HG03354 (cell line): ENCODE measurements around the gene WFIKKN2.
"Not testable (repeated sequence)": the region's sequence is repeated elsewhere in the genome, so short reads cannot be mapped to it uniquely, and the experiment has no call there.

Experiments used
- ATAC-seq: cut with Tn5 transposase; IDR thresholded peaks from one replicate; pipeline ENCODE4 v1.9.1; 2021; ENCODE audit warnings: mild to moderate bottlenecking; ENCODE audit not compliant: unreplicated experiment, poor library complexity, severe bottlenecking

The WFIKKN2 gene

DNA sequence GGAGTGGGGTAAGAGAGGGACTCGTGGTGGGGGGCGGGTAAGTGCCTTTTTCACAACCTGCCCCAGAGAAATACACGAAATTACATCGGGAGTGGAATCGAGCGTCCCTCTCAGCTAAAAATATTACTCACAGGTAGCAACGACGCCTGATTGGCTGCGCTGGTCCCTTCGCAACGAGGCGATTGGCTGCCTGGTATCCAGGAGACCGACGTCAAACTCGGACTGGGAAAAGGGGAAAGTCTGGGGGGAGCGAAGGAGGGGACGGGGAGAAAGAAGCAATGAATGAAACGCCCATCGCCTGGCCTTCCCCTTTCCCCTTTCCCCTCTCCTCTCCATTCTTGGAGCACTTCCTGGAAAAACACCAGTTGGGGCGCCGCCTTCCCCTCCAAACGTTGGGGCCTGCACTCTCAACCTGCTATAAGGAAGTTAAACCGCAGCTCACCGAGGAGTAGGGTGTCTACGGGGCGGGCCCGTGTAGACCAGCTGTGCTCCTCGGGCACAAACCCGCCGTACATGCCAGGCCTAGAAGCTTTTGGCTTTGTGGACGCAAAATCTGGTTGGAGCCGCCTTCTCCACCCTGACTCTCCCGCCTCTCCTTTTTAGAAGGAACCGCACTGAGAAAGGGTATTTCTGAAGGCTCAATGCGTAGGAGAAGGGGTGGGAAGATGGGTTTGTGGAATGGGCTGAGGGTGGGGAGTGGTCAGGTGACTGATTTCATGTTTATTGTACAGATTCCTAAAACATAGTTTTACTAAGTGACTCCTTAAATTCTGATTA is 32.2 kb downstream of the WFIKKN2 start:
- ATAC-seq: peak; percentile 39

DNA sequence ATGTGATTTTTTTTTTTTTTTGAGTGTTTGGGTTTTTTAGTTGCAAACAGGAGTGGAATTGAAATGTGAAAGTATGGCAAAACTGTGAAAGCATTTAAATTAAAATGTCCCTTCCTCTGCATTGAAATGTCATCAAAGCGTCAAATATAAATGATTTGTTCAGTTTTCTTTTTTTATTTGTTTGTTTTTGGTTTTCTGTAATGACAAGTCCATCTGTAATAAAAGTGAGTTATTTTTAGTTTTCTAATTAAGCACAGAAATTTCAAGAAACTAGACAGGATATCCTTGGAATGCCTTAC is 32.7 kb downstream of the WFIKKN2 start:
- ATAC-seq: no peak

DNA sequence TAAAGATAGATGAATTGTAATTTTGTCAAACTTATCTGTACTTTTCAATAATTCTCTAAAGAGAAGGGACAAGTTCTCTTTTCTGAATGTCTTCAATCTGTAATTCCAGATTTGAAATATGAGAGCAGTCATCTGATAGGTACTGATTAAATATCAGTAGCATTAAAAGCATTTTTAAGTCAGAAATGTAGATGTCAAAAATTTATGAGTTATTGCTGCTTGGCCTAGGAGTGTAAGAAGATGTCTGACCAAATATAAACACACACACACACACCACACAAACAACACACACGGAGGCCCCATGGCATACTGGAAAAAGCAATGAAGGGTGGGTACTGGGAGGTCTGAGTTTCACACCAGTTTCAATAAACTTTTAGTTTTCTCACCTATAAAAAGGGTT is 33.2 kb downstream of the WFIKKN2 start:
- ATAC-seq: no peak

- no peak for ATAC-seq
Measured at GRCh38 chr17:50871364-50871763, 36.0 kb downstream of the WFIKKN2 start.

DNA sequence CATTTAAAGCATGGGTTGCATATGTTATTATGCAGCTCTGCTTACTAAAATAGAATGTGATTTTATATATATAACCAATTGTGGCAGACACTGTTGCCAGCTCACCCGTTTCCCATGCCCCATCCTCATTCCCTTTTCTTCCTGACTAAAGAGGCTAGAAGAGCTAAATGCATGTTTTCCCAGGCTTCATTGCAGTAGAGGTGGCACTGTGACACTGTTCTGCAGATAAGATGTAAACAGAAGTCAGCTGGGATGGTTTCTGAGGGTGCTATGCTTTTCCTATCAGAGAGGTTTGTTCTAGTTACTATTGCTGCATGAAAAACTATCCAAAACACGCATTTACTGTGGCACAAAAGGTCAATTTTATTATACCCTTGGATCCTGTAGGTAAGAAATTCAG is 36.5 kb downstream of the WFIKKN2 start:
- ATAC-seq: no peak

DNA sequence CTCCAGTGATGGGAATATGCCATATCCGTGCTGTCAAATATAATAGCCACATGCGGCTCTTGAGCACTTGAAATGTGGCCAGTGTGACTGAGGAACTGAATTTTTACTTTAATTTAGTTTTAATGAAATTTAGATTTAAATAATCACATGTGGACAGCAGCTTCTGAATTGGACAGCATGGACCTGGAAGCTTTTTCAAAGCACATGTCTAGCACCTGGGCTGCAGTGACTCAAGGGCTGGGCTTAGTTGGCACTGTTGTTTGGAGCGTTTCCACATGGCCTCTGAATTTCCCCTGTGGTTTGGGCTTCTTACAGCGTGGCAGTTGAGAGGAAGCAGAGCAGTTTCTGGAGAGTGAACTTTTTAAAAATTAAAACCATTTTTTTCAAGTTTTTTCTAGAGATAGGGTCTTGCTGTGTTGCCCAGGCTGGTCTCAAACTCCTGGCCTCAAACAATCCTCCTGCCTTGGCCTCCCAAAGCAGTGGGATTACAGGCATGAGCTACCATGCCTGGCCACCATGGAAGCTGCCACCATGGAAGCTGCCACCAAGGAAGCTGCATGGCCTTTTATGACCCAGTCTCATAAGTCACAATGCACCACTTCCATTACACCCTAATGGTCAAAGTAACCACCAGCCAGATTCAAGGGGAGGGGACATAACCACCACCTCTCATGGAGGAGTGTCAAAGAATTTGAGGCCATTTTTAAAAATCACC is 37.5 kb downstream of the WFIKKN2 start:
- ATAC-seq: no peak

- ATAC-seq: no peak
Measured at GRCh38 chr17:50875074-50875473, 39.7 kb downstream of the WFIKKN2 start.

GRCh38 chr17:50877042-50877441 is 41.7 kb downstream of the WFIKKN2 start:
- not testable (repeated sequence) for ATAC-seq

- no peak for ATAC-seq
Measured at GRCh38 chr17:50877838-50878237, 42.5 kb downstream of the WFIKKN2 start.

DNA sequence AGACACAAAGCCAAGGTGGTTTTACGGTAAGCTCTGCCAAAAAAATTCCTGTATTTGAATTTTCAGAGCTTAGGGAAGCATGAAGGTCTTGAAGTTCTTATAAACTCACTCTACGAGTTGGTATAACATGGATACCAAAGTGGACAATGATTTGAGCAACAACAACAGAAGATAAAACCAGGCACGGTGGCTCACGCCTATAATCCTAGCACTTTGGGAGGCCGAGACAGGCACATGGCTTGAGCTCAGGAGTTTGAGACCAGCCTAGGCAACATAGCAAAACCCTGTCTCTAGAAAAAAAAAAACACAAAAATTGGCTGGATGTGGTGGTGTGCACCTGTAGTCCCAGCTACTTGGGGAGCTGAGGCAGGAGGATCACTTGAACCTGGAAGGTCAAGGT is 43.7 kb downstream of the WFIKKN2 start:
- ATAC-seq: no peak

GRCh38 chr17:50881182-50881581 is 45.8 kb downstream of the WFIKKN2 start:
- ATAC-seq: no peak

DNA sequence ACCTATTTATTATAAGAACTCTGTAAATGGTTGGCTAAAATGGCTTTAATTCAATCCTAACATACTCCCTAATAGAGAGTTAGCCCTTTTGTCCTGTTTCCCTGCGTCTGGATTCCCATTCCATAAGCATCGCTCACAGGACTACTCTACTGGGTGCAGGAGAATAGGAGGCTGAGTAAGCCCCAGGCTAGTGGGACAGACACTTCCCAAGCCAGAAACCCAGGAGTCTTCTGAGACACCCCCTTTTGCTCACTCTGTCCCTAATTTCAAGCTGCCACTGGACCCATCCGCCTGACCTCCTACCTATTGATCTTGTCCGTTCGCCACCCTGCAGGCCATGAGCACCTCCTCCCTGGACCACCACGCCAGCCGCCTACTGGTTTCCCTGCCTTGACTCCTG is 47.5 kb downstream of the WFIKKN2 start:
- no peak for ATAC-seq

DNA sequence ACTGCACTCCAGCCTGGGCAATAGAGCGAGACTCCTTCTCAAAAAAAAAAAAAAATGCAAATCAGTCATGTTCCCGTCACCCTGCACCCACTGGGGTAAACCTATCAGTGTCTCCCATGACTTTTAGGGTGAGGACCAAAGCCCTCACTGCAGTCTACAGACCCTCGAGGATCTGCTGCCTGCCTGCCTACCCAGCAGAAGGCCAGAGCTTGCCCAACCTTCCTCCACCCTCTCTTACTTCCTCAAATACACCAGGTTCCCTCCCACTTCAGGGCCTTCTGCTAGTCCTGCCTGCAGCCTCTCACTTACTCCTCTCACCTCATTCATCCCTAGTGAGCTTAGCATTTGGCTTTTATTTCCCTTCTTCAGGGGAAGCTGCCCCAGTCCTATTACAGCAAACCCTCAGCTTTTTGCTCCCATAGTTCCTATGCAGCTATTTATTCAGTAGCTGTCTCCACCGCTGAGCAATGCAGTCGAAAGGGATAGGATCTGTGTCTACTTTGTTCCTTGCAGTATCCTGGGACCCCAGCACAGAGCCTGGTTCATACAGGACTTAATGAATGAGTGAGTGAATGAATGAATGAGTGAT is 48.6 kb downstream of the WFIKKN2 start:
- no peak for ATAC-seq

DNA sequence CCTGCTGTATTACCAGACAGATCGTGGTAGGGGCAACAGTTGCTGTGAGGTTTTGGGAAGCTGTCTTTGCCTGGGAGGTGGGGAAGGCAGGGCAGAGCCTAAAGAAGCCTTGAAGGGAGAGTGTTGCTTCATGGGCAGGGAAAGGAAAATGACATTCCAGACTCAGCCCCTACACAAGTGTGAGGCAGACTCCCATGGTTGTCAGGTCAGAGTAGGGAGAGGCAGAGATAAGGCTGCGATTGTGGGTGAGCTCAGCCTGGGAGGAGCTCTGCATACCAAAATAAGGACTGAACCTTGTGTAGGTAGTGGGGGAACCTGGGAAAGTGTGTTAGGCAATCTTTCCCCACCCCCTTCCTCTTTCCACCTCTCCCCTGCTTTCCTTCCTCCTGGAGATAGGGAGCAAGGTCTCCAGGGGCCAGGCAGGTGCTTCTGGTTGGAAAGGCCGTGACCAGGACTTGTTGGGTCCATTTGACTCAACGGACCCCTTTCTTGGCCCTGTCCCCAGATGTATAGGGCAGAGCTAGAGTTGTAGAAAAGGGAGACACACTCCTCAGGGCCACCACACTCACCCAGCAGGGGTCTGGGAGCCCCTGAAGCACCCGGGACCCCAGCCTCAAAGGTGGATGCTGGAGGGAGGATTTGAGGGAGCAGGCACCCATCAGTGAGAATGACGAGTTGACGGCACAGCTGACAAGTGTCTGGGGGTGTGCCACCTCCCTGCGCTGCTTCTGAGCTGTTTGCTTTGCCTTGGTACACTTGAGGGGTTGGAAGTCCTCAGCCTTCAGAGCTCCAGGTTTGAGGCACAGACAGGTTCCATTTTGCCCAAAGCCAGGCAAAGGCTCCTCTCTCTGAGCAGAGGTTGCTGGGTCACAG is 49.3 kb downstream of the WFIKKN2 start:
- ATAC-seq: no peak

- no peak for ATAC-seq
Measured at GRCh38 chr17:50887705-50888245, 52.4 kb downstream of the WFIKKN2 start.

DNA sequence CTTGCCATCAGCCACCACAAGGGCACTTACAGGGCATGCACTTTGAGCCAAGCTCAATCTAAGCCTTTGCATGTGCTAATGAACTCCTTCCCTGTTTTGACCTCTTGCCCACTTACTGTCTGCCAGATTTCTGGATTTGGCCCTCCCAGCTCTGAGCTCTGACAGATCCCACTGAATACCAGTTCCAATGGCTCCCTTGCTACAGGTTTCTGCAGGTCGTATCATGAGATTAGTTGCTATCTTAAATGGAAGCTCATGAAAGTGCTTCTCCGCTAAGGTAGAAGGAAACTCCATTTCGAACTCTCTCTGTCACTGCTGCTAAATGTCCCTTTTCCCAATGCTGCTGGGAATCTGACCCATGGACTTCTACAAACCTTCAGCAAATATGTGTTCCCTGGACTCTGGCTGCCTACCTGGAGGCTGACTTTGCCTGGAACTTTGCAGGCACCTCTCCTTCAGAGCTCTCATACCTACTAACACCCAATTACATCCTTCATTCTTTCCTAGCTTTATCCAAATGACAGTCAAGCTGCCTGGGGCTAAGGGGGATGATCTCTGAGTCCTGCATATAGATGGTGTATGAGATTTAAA is 54.2 kb downstream of the WFIKKN2 start:
- no peak for ATAC-seq

DNA sequence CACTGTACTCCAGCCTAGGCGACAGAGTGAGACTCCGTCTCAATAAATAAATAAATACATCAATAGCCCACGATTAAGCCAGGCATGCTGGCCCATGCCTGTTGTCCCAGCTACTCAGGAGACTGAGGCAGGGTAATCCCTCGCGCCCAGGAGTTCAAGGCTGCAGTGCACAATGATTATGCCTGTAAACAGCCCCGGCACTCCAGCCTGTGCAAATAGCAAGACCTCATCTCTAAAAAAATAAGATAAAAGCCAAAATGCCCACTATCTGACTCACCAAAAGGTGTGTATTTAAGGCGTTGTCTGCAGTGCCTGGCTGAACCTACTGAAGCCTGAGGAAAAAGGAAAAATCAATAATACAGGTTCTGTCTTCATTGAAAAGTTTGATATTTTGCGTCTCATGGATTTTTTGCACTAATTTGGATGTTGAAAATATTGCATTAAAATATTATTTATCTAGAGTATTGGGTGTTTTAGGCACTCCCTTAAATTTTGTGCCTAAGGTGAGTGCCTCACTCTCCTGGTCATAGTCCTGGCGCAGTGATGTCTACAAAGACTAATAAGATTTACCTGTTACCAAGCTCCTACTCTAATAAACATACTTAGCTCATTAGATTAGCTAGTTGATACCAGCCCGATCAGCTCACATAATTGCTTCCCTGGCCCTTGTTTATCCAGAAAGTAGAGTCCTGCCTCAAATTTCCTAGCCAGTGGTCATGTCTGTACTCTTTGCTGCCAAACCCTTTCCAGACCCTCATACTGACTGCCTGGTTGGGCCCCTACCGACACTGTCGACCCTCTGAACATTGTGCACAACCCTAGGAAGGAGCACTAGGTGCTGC is 55.5 kb downstream of the WFIKKN2 start:
- no peak for ATAC-seq

- ATAC-seq: no peak
Measured at GRCh38 chr17:50891577-50891989, 56.2 kb downstream of the WFIKKN2 start.
